Glutamatergic neuron (in vitro differentiated cells): ENCODE measurements around the gene PCNX3. TPM values are rescaled to one million over a fixed set of nuclear protein-coding genes. Genes with fewer than 3 reads are reported as not detected.
"Not testable (repeated sequence)": the region's sequence is repeated elsewhere in the genome, so short reads cannot be mapped to it uniquely, and the experiment has no call there.

Experiments
- DNase-seq: peaks from one replicate; pipeline ENCODE4 v3.0.0; 2022
- H3K27ac Mint-ChIP-seq: one replicate; pipeline ENCODE4 v1.8.0; 2020; ENCODE audit warnings: mild to moderate bottlenecking, mixed read lengths, inconsistent platforms; ENCODE audit not compliant: unreplicated experiment
- H3K27me3 Mint-ChIP-seq: one replicate; pipeline ENCODE4 v1.8.0; 2020; ENCODE audit warnings: mild to moderate bottlenecking, moderate library complexity, mixed read lengths, inconsistent platforms; ENCODE audit not compliant: unreplicated experiment
- H3K36me3 Mint-ChIP-seq: one replicate; pipeline ENCODE4 v1.8.0; 2020; ENCODE audit warnings: mild to moderate bottlenecking, mixed read lengths, inconsistent platforms; ENCODE audit not compliant: unreplicated experiment
- H3K4me1 Mint-ChIP-seq: one replicate; pipeline ENCODE4 v1.8.0; 2020; ENCODE audit warnings: mild to moderate bottlenecking, low read depth, mixed read lengths, inconsistent platforms; ENCODE audit not compliant: unreplicated experiment
- H3K4me3 Mint-ChIP-seq: one replicate; pipeline ENCODE4 v1.8.0; 2020; ENCODE audit warnings: mild to moderate bottlenecking, mixed read lengths, inconsistent platforms; ENCODE audit not compliant: unreplicated experiment
- H3K9me3 Mint-ChIP-seq: one replicate; pipeline ENCODE4 v1.8.0; 2020; ENCODE audit warnings: mild to moderate bottlenecking, moderate library complexity, mixed read lengths, inconsistent platforms; ENCODE audit not compliant: unreplicated experiment
- CTCF ChIP-seq: fragments of 200-600 bp; sonication (generic); IDR thresholded peaks from one replicate; pipeline ENCODE4 v1.5.0; 2021; ENCODE audit not compliant: partially characterized antibody, unreplicated experiment
- total RNA-seq: library from RNA; stranded (reverse); fragmentation: NEBNext Ultra II Directional; extraction: Animal tissue kit (Norgen Biotek cat#: 25700); gene quantifications from one replicate; pipeline ENCODE4 v1.2.1, GENCODE V29; 2021; ENCODE audit not compliant: unreplicated experiment

The PCNX3 gene
- total RNA-seq, 1 donor from 2014 or later = 43.3 TPM

DNA sequence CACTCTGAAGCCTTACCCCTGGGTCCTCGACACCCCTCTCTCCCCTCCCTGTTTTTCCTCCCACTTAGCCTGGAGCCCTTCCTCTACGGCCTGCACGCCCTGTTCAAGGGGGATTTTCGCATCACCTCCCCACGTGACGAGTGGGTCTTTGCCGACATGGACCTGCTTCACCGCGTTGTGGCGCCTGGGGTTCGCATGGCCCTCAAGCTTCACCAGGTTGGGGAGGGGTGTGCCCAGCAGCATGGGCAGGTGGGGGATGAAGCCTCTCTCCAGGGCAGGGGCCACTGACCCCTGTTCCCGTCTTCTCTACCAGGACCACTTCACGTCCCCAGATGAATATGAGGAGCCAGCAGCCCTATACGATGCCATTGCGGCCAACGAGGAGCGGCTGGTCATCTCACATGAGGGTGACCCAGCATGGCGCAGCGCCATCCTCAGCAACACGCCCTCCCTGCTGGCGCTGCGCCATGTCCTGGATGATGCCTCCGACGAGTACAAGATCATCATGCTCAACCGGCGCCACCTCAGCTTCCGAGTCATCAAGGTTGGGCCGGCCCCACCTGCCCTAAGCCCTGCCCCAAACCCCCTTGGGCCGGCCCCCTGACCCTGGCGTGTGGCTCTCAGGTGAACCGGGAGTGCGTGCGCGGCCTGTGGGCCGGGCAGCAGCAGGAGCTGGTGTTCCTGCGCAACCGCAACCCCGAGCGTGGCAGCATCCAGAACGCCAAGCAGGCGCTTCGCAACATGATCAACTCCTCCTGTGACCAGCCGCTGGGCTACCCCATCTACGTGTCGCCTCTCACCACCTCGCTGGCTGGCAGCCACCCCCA lies 19.5 kb downstream of the PCNX3 start:
- DNase-seq = no peak
- peaks cover 8% of the 10 kb centered on the region for H3K4me1 Mint-ChIP-seq
- H3K9me3 Mint-ChIP-seq = peaks cover 2% of the 10 kb centered on the region
- H3K27ac Mint-ChIP-seq = no peak overlapping the region
- peaks cover 4% of the 10 kb centered on the region for H3K27me3 Mint-ChIP-seq
- no peaks in the 10 kb centered on the region for H3K36me3 Mint-ChIP-seq
- no peak overlapping the region for H3K4me3 Mint-ChIP-seq
- TF ChIP-seq CTCF = no peak

- no peak for DNase-seq
- no peak for TF ChIP-seq CTCF
- Mint-ChIP-seq H3K4me1 (peaks cover 8% of the 10 kb centered on the region), H3K27me3 (peaks cover 4% of the 10 kb centered on the region), H3K27ac (no peak overlapping the region), H3K36me3 (no peaks in the 10 kb centered on the region), H3K9me3 (peaks cover 2% of the 10 kb centered on the region), H3K4me3 (peak overlapping the region; percentile 49)
These were observed 20.8 kb downstream of the PCNX3 start for GRCh38 chr11:65636108-65637031.

GRCh38 chr11:65637032-65637557 lies 21.5 kb downstream of the PCNX3 start:
- Mint-ChIP-seq H3K36me3 (no peaks in the 10 kb centered on the region), H3K27ac (peak overlapping the region; percentile 62)

GRCh38 chr11:65637794-65638419 lies 22.3 kb downstream of the PCNX3 start, which contains the start of gene SIPA1:
Gene SIPA1, plus strand, starts transcription at chr11:65638101. Its CDS starts 2,821 bp downstream, at chr11:65640922.
- Mint-ChIP-seq H3K9me3 (peaks cover 2% of the 10 kb centered on the region), H3K4me1 (peaks cover 12% of the 10 kb centered on the region), H3K36me3 (no peaks in the 10 kb centered on the region), H3K27me3 (peaks cover 8% of the 10 kb centered on the region), H3K4me3 (peak within 1 kb of the TSS; percentile 78), H3K27ac (peak within 1 kb of the TSS; percentile 62)
- DNase-seq = peak; percentile 84
- peak; percentile 33 for TF ChIP-seq CTCF

More at GRCh38 chr11:65637032-65637557, 21.5 kb downstream of the PCNX3 start:
- Mint-ChIP-seq H3K9me3 (peaks cover 2% of the 10 kb centered on the region), H3K27me3 (peaks cover 8% of the 10 kb centered on the region), H3K4me3 (peak overlapping the region; percentile 66), H3K4me1 (peaks cover 12% of the 10 kb centered on the region)
- no peak for DNase-seq
- TF ChIP-seq CTCF = no peak

GRCh38 chr11:65639228-65639597 lies 23.6 kb downstream of the PCNX3 start:
- peaks cover 12% of the 10 kb centered on the region for H3K4me1 Mint-ChIP-seq
- H3K9me3 Mint-ChIP-seq, H3K36me3 Mint-ChIP-seq, DNase-seq, H3K27ac Mint-ChIP-seq, H3K4me3 Mint-ChIP-seq, H3K27me3 Mint-ChIP-seq: not testable (repeated sequence)
